Mesothelial cell of epicardium (in vitro differentiated cells): ENCODE results near the gene IL1RL2. TPM values are rescaled to one million over a fixed set of nuclear protein-coding genes. Genes with fewer than 3 reads are reported as not detected.

ENCODE experiments used
- DNase-seq, 2 experiments: peaks; one replicate each; pipeline ENCODE4 v3.0.0; 2021; ENCODE audit warnings: low spot score in 2 of 2; ENCODE audit not compliant: unreplicated experiment in 2 of 2
- H3K27ac Mint-ChIP-seq: 2 replicates; pipeline ENCODE4 v1.8.0; 2021; ENCODE audit warnings: mixed read lengths
- H3K27me3 Mint-ChIP-seq: 2 replicates; pipeline ENCODE4 v1.8.0; 2021; ENCODE audit warnings: low read depth, mixed read lengths
- H3K36me3 Mint-ChIP-seq: 2 replicates; pipeline ENCODE4 v1.8.0; 2021; ENCODE audit warnings: mixed read lengths
- H3K4me1 Mint-ChIP-seq: 2 replicates; pipeline ENCODE4 v1.8.0; 2021; ENCODE audit warnings: mixed read lengths
- H3K4me3 Mint-ChIP-seq: 2 replicates; pipeline ENCODE4 v1.8.0; 2021; ENCODE audit warnings: mild to moderate bottlenecking, moderate library complexity, mixed read lengths
- H3K9me3 Mint-ChIP-seq: 2 replicates; pipeline ENCODE4 v1.8.0; 2021; ENCODE audit warnings: mixed read lengths
- CTCF ChIP-seq: fragments of 200-600 bp; sonication (generic); IDR thresholded peaks from one replicate; pipeline ENCODE4 v1.5.0; 2021; ENCODE audit warnings: antibody characterized with exemption; ENCODE audit not compliant: unreplicated experiment
- total RNA-seq: library from RNA; stranded (reverse); gene quantifications from 3 replicates; pipeline ENCODE4 v1.2.1, GENCODE V29; 2021

IL1RL2 gene
- total RNA-seq, 1 donor from 2014 or later: not detected

GRCh38 chr2:102233132-102233884, 46.5 kb downstream of the IL1RL2 start:
- Mint-ChIP-seq H3K9me3 (no peaks in the 10 kb centered on the region), H3K27me3 (no peaks in the 10 kb centered on the region), H3K4me3 (no peak overlapping the region), H3K36me3 (no peaks in the 10 kb centered on the region), H3K27ac (no peak overlapping the region), H3K4me1 (peaks cover 8% of the 10 kb centered on the region)
- no peak for TF ChIP-seq CTCF
- DNase-seq: no peak

- Mint-ChIP-seq H3K27me3 (no peaks in the 10 kb centered on the region), H3K27ac (no peak overlapping the region), H3K9me3 (no peaks in the 10 kb centered on the region), H3K4me1 (no peaks in the 10 kb centered on the region), H3K36me3 (no peaks in the 10 kb centered on the region), H3K4me3 (no peak overlapping the region)
- no peak for TF ChIP-seq CTCF
- DNase-seq: no peak
Measured at GRCh38 chr2:102235042-102235473, 48.2 kb downstream of the IL1RL2 start.

- Mint-ChIP-seq H3K4me3 (no peak overlapping the region), H3K4me1 (no peaks in the 10 kb centered on the region), H3K9me3 (no peaks in the 10 kb centered on the region), H3K27me3 (no peaks in the 10 kb centered on the region), H3K27ac (no peak overlapping the region), H3K36me3 (no peaks in the 10 kb centered on the region)
- no peak for TF ChIP-seq CTCF
- DNase-seq: no peak
Measured at GRCh38 chr2:102235491-102235890, 48.7 kb downstream of the IL1RL2 start.

GRCh38 chr2:102236132-102236531, 49.3 kb downstream of the IL1RL2 start:
- no peak for TF ChIP-seq CTCF
- no peaks in the 10 kb centered on the region for H3K36me3 Mint-ChIP-seq
- no peak for DNase-seq
- no peak overlapping the region for H3K27ac Mint-ChIP-seq
- no peaks in the 10 kb centered on the region for H3K9me3 Mint-ChIP-seq
- peaks cover 1% of the 10 kb centered on the region for H3K27me3 Mint-ChIP-seq
- H3K4me1 Mint-ChIP-seq: peaks cover 5% of the 10 kb centered on the region
- H3K4me3 Mint-ChIP-seq: no peak overlapping the region

- Mint-ChIP-seq H3K4me1 (peaks cover 5% of the 10 kb centered on the region), H3K9me3 (no peaks in the 10 kb centered on the region), H3K4me3 (no peak overlapping the region), H3K27me3 (peaks cover 1% of the 10 kb centered on the region), H3K27ac (no peak overlapping the region), H3K36me3 (no peaks in the 10 kb centered on the region)
- DNase-seq: no peak
- TF ChIP-seq CTCF: no peak
Measured at GRCh38 chr2:102237176-102237575, 50.4 kb downstream of the IL1RL2 start.
